Measurements from ENCODE around the gene NCK1.

NCK1 gene

GRCh38 chr3:136913168-136913567, 51.2 kb downstream of the NCK1 start:
- DNase-seq: no peak

- DNase-seq: no peak
These were observed 52.7 kb downstream of the NCK1 start for GRCh38 chr3:136914739-136915138.

- no peak for DNase-seq
These were observed 54.2 kb downstream of the NCK1 start for GRCh38 chr3:136916223-136916622.

GRCh38 chr3:136919799-136920580, 58.0 kb downstream of the NCK1 start:
- DNase-seq: no peak

GRCh38 chr3:136920904-136921611, 59.0 kb downstream of the NCK1 start:
- no peak for DNase-seq

- DNase-seq: no peak
These were observed 63.6 kb downstream of the NCK1 start for GRCh38 chr3:136925425-136926190.

- no peak for DNase-seq
These were observed 66.2 kb downstream of the NCK1 start for GRCh38 chr3:136928240-136928639.

- DNase-seq: no peak
These were observed 68.1 kb downstream of the NCK1 start for GRCh38 chr3:136929977-136930670.

GRCh38 chr3:136931606-136932005, 69.6 kb downstream of the NCK1 start:
- no peak for DNase-seq

- DNase-seq: no peak
These were observed 70.5 kb downstream of the NCK1 start for GRCh38 chr3:136932523-136932922.

GRCh38 chr3:136932978-136933772, 71.2 kb downstream of the NCK1 start:
- DNase-seq: no peak

- no peak for DNase-seq
These were observed 75.2 kb downstream of the NCK1 start for GRCh38 chr3:136937175-136937574.

GRCh38 chr3:136937851-136938250, 75.8 kb downstream of the NCK1 start:
- DNase-seq: no peak

- no peak for DNase-seq
These were observed 76.3 kb downstream of the NCK1 start for GRCh38 chr3:136938334-136938733.

- no peak for DNase-seq
These were observed 77.5 kb downstream of the NCK1 start for GRCh38 chr3:136939489-136939888.

GRCh38 chr3:136942803-136943202, 80.8 kb downstream of the NCK1 start:
- no peak for DNase-seq

GRCh38 chr3:136943436-136943835, 81.4 kb downstream of the NCK1 start:
- DNase-seq: no peak

GRCh38 chr3:136946978-136947377, 85.0 kb downstream of the NCK1 start:
- no peak for DNase-seq

- no peak for DNase-seq
These were observed 85.5 kb downstream of the NCK1 start for GRCh38 chr3:136947477-136947876.

- no peak for DNase-seq
These were observed 87.1 kb downstream of the NCK1 start for GRCh38 chr3:136949146-136949545.

- no peak for DNase-seq
These were observed 87.7 kb downstream of the NCK1 start for GRCh38 chr3:136949708-136950107.

- DNase-seq: no peak
These were observed 88.6 kb downstream of the NCK1 start for GRCh38 chr3:136950623-136951022.
